Spleen (tissue), 11 donors: ENCODE results near the gene HIVEP3. TPM values are rescaled to one million over a fixed set of nuclear protein-coding genes. Genes with fewer than 3 reads are reported as not detected.

Source experiments
- DNase-seq: peaks from one replicate; pipeline ENCODE4 v3.0.0-alpha.2; 2020
- H3K27ac ChIP-seq, 8 donors: fragments of 200-600 bp; sonication (generic) in 7 of 8; 1 replicate in 4 of 8; 2 replicates in 4 of 8; pipeline versions ENCODE4 v1.5.0 to v1.8.0; 2016 to 2021; ENCODE audit warnings: inconsistent platforms in 4 of 8, mild to moderate bottlenecking in 4 of 8, moderate library complexity in 1 of 8
- H3K27me3 ChIP-seq, 7 donors: fragments of 200-600 bp; sonication (generic) in 6 of 7; replicated peaks in 1 of 7; 1 replicate in 4 of 7; 2 replicates in 3 of 7; pipeline versions ENCODE4 v1.5.0 to v1.8.0; 2016 to 2021; ENCODE audit warnings: inconsistent platforms in 3 of 7, mild to moderate bottlenecking in 1 of 7
- H3K36me3 ChIP-seq, 6 donors: fragments of 200-600 bp; sonication (generic) in 5 of 6; 1 replicate in 4 of 6; 2 replicates in 2 of 6; pipeline versions ENCODE4 v1.5.0 to v1.8.0; 2016 to 2021; ENCODE audit warnings: inconsistent platforms in 2 of 6
- H3K4me1 ChIP-seq, 6 donors: fragments of 200-600 bp; sonication (generic) in 5 of 6; 1 replicate in 3 of 6; 2 replicates in 3 of 6; pipeline versions ENCODE4 v1.5.0 to v1.8.0; 2016 to 2021; ENCODE audit warnings: inconsistent platforms in 3 of 6
- H3K4me3 ChIP-seq, 8 donors: fragments of 200-600 bp; sonication (generic) in 7 of 8; 1 replicate in 4 of 8; 2 replicates in 4 of 8; pipeline versions ENCODE4 v1.5.0 to v1.8.0; 2016 to 2021; ENCODE audit warnings: inconsistent platforms in 4 of 8, mild to moderate bottlenecking in 4 of 8, moderate library complexity in 2 of 8
- H3K9me3 ChIP-seq, 8 donors: fragments of 200-600 bp; sonication (generic) in 7 of 8; 1 replicate in 4 of 8; 2 replicates in 4 of 8; pipeline versions ENCODE4 v1.5.0 to v1.8.0; 2016 to 2021; ENCODE audit warnings: inconsistent platforms in 4 of 8
- CTCF ChIP-seq, 11 experiments: fragments of 200-600 bp in 7 of 11; fragments of 450-650 bp in 4 of 11; sonication (generic) in 4 of 11; IDR thresholded peaks in 8 of 11; conservative IDR thresholded peaks in 3 of 11; 1 replicate in 7 of 11; 2 replicates in 4 of 11; pipeline versions ENCODE4 v1.4.0 to v1.8.0; 2016 to 2021; ENCODE audit warnings: antibody characterized with exemption in 11 of 11, inconsistent platforms in 4 of 11, mild to moderate bottlenecking in 1 of 11
- POLR2A ChIP-seq, 3 donors: fragments of 450-650 bp; IDR thresholded peaks; one replicate each; pipeline ENCODE4 v1.5.1; 2017; ENCODE audit warnings: antibody characterized with exemption in 3 of 3, mild to moderate bottlenecking in 1 of 3
- POLR2AphosphoS5 ChIP-seq, 3 donors: sonication (generic); formaldehyde crosslinking; IDR thresholded peaks; one replicate each; pipeline ENCODE4 v1.5.1; 2017; ENCODE audit warnings: antibody characterized with exemption in 3 of 3
- WGBS, 5 donors: extraction: QIAGEN DNeasy Blood & Tissue Kit in 3 of 5; methylation state at CpG; one replicate each; pipeline versions ENCODE4 v1.1.5 to v1.1.7; 2013 to 2018; 5-methylcytosine and 5-hydroxymethylcytosine counted together
- intact Hi-C: fragments of 100-400 bp; cut with DNase I; formaldehyde crosslinking; loops from one replicate; pipeline ENCODE4 v1.15.0; 2023; ENCODE audit warnings: low total_unique reads
- polyA plus RNA-seq, 3 donors: library from polyadenylated mRNA; stranded (reverse); fragments of 200-250 nt; gene quantifications; one replicate each; pipeline ENCODE4 v1.2.1, GENCODE V29; 2013
- total RNA-seq, 7 donors: library from RNA; depleted of rRNA in 3 of 7; stranded (reverse); fragments of >200 nt in 3 of 7; fragmentation: NEBNext Ultra II Directional in 4 of 7; extraction: Animal tissue kit (Norgen Biotek cat#: 25700) in 4 of 7; gene quantifications; one replicate each; pipeline versions ENCODE4 v1.1.0 to v1.2.1, GENCODE V29; 2016 to 2021
- donor health status: healthy with polysubstance abuse.
- donor health status: DM: no; HTN: no; CAD: no; lungs with moderate emphysema.
- donor health status: DM: no; HTN: no; CAD: no.
- donor health status: Bipolar disorder and iron deficiency.
- donor health status: healthy.
- donor health status: DM: no; HTN: no; CAD: no.
- donor health status: DM: yes; HTN: yes; CAD: no.

The HIVEP3 gene
- total and polyA plus RNA-seq, 10 donors: 2.4 to 21.2 (median 8.2) TPM

- Histone ChIP-seq H3K9me3 (no peaks in the 10 kb centered on the region), H3K27me3 (no peaks in the 10 kb centered on the region), H3K27ac (peak overlapping the region in 2 of 8 donors; percentile 30 to 32), H3K4me1 (peaks cover 0 to 33% (median 8%) of the 10 kb centered on the region in 6 donors), H3K4me3 (no peak overlapping the region), H3K36me3 (no peaks in the 10 kb centered on the region)
- intact Hi-C loops: no loop called here
- WGBS, 5 donors: 79 to 90% (median 89%) methylated on average over 9 of the region's 9 CpGs
- TF ChIP-seq CTCF (IDR thresholded peaks at IDR 0.05 in 8 of 11, conservative IDR thresholded peaks at IDR 0.05 in 3 of 11): no peak
- no peak for TF ChIP-seq POLR2A (IDR thresholded peaks at IDR 0.05)
- DNase-seq: no peak
Measured at GRCh38 chr1:41714638-41715389, 203.9 kb downstream of the HIVEP3 start.

- no peaks in the 10 kb centered on the region for H3K9me3 ChIP-seq
- no peak overlapping the region for H3K4me3 ChIP-seq
- H3K4me1 ChIP-seq: peaks cover 0 to 33% (median 6%) of the 10 kb centered on the region in 6 donors
- 72 to 82% (median 80%) methylated on average over 6 of the region's 6 CpGs for WGBS, 5 donors
- H3K36me3 ChIP-seq: no peaks in the 10 kb centered on the region
- TF ChIP-seq POLR2AphosphoS5 (IDR thresholded peaks at IDR 0.05) (no peak), POLR2A (IDR thresholded peaks at IDR 0.05) (no peak), CTCF (IDR thresholded peaks at IDR 0.05 in 8 of 11, conservative IDR thresholded peaks at IDR 0.05 in 3 of 11) (no peak)
- no peak overlapping the region for H3K27ac ChIP-seq
- no peaks in the 10 kb centered on the region for H3K27me3 ChIP-seq
- intact Hi-C loops: no loop called here
- DNase-seq: no peak
Measured at GRCh38 chr1:41713557-41714327, 205.0 kb downstream of the HIVEP3 start.

DNA sequence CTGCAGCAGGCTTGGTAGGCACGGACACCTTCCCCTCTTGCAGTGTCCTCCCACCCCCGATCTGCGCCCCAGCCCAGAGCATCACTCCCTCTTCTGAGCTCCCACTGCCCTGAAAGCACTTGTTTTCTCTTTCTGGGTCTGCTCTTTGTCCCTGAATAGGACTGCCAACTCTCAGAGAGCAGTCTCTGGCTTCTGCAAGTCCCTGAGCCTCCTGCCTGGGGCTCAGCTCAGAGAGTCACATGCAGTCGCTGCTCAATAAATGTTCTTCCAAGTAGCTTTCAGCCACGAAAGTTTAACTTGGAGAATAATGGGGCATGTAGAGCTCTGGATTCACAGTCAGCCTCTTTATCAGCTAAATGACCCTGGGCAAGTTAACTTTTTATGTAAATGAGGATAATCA is 205.6 kb downstream of the HIVEP3 start:
- peaks cover 0 to 38% (median 6%) of the 10 kb centered on the region in 6 donors for H3K4me1 ChIP-seq
- H3K27me3 ChIP-seq: no peaks in the 10 kb centered on the region
- no peak for DNase-seq
- TF ChIP-seq POLR2AphosphoS5 (IDR thresholded peaks at IDR 0.05): no peak
- no peak for TF ChIP-seq CTCF (IDR thresholded peaks at IDR 0.05 in 8 of 11, conservative IDR thresholded peaks at IDR 0.05 in 3 of 11)
- no peak for TF ChIP-seq POLR2A (IDR thresholded peaks at IDR 0.05)
- no peaks in the 10 kb centered on the region for H3K9me3 ChIP-seq
- no peaks in the 10 kb centered on the region for H3K36me3 ChIP-seq
- H3K4me3 ChIP-seq: no peak overlapping the region
- H3K27ac ChIP-seq: no peak overlapping the region
- WGBS, 5 donors: 88 to 94% (median 91%) methylated on average over 5 of the region's 5 CpGs
- intact Hi-C loops: no loop called here

DNA sequence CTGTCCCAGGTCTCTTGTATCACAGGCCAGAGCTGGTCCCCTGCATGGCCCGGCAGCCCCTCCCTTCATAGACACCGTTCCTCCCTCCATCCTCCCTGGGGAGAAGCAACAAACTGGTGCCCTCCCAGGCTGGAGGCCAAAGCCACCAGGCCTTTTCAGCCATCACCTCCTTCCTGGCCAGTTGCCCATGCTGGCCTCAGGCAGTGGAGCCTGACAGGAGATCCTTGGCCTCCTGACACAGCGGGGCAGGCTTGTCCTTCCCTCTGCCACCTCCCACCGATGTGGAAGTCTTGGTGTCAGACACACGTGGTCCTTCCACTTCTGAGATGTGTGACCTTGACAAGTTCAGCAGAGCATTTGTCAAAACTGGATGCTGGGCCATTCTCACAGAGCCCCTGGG is 206.0 kb downstream of the HIVEP3 start:
- Histone ChIP-seq H3K36me3 (no peaks in the 10 kb centered on the region), H3K9me3 (no peaks in the 10 kb centered on the region), H3K27me3 (no peaks in the 10 kb centered on the region), H3K27ac (no peak overlapping the region), H3K4me3 (no peak overlapping the region), H3K4me1 (peaks cover 0 to 42% (median 6%) of the 10 kb centered on the region in 6 donors)
- 50 to 73% (median 67%) methylated on average over 5 of the region's 5 CpGs for WGBS, 5 donors
- intact Hi-C loops: no loop called here
- no peak for DNase-seq
- no peak for TF ChIP-seq POLR2AphosphoS5 (IDR thresholded peaks at IDR 0.05)
